GM19025 (cell line): ENCODE data around the gene MAGEB6B.
"Not testable (repeated sequence)": the region's sequence is repeated elsewhere in the genome, so short reads cannot be mapped to it uniquely, and the experiment has no call there.

ENCODE experiments used
- ATAC-seq: cut with Tn5 transposase; IDR thresholded peaks from one replicate; pipeline ENCODE4 v1.9.1; 2021; ENCODE audit warnings: mild to moderate bottlenecking, low read depth, moderate library complexity; ENCODE audit not compliant: unreplicated experiment

The MAGEB6B gene, protein sequence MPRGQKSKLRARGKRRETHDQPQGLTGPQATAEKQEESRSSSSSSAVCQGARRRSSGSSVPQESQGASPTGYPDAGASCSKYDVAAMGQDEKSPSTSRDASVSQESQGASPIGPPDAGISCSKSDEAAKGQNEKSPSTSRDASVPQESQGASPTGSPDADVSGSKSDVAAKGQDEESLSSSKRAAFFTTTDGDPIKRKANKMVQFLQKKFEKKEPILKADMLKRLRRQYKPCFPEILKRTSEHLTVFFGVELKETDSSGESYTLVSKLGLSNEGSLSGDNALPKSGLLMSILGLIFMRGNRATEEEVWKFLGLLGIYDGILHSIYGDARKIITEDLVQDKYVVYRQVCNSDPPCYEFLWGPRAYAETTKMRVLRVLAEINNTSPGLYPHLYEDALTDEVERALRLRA

DNA sequence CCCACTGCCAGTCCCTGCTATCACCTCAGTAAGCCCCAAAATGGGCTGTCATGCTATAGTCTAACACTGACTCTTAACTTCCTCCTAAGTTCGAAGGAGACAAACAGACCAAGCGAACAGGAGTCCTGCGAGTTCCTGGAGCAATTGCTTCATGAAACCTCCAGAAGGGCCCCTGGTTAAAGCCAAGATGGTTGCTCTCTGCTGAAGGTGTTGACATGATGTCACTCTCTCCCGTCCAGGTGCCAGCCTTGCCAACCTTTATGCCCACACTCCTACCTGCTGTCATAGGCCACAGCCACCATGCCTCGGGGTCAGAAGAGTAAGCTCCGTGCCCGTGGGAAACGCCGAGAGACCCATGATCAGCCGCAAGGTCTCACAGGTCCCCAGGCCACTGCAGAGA lies at the start of gene MAGEB6B:
MAGEB6B (plus strand) TSS at position 301 of the 400 bp plus-strand sequence; CDS start at position 301, 0 bp downstream.
- ATAC-seq = no peak

DNA sequence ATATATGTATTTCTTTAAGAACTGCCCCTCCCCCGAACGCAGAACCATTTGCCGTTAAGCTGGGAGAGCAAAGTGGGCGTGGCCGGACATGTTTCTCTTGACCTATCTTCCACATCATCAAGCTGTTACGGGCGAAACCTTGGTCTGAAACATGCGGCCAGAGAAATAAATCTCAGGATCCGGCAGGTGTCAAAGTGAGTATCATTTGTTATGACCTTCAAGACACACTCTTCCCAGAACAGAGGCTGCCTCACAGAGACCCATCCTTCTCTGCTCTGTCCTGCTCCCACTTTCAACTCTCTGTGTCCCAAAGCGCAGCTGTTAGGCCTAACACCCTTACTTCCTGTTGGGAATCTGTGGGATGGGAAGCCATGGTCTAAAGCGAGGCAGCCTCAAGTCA lies 22.1 kb upstream of the MAGEB6B start, which contains the start of gene MAGEB18:
MAGEB18 (plus strand) TSS at position 70 of the 400 bp plus-strand sequence. CDS start 643 bp downstream, outside the sequence.
- ATAC-seq = no peak

DNA sequence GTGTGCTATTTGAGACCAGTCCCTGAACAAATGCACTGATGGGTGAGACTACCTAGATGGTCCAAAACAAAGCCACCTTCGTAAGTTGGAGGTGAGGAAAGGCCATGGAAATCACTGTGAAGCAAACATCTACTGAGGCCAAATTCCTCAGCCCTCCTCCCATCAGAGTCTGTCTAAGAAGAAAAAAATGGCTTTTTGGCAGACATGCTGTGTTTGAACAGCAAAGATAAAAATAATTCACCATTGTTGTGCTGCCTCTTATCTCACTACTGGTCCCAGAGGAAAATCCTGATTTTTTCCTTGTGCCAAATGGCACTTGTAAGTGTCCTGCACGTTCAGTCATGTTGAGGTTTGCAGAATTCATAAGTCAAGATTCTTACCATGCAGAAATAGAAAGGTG lies 14.4 kb upstream of the MAGEB6B start:
- ATAC-seq = no peak

DNA sequence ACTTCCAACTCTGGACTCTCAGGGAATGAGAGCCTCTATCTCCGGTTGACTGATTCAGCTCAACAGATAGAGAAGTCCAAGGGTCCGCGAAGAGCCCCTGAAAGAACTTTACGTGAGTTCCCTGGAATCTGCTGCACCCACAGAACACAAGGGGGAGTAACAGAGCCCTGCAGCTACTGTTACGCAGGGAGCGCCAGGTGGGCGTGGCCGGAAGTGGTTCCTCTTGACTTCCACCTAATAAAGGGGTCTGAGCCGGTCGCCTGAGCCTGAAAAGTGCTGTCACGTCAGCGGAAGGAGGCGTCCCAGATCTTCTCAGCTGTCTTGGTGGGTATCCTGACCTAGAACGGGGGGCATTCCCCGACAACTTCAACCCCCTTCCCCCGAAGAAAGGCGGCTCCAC lies 31.8 kb downstream of the MAGEB6B start, which contains the start of gene MAGEB6:
MAGEB6 (plus strand) TSS at position 237 of the 400 bp plus-strand sequence. CDS start 1,407 bp downstream, outside the sequence.
- ATAC-seq = no peak

DNA sequence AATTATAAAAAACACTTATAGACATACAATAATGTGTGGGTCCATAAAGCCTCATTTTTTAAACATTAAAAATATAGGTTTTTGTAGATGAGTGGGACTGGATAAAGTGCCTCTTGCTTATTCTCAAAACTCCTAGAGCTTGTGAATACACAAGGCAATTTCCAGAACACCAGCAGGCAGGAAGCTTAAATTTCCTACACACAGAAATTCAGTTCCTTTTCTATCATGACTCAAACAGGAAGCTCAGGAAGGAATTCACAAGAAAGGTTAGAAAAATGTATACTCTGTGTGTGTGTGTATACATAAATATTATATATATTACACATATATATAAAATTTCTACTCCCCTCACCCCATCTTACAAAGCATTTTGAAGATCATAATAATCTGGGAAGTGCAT lies 43.2 kb downstream of the MAGEB6B start:
- no peak for ATAC-seq

- ATAC-seq = not testable (repeated sequence)
Measured at GRCh38 chrX:26204717-26205116, 44.3 kb downstream of the MAGEB6B start.

DNA sequence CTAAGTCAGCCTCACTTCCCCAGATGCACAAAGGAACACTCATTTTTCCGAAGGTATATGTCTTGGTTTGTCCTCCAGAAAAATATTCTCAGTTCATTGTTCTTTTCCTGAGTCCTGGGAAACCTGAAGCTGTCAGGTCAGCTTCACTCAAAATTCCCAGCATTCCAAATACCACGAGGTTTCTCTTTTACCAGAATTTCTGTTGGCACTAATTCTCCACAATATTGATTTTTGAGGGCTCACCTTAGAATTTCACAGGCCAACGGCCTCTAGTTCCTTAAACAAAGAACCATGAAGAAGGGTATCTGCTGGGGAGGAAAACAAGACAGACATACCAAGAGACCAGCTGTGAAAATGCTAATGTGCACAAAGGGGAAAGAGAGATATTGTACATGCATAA lies 47.6 kb downstream of the MAGEB6B start:
- ATAC-seq = no peak
